GM12864 (cell line): ENCODE data around the gene ACSL3.

Source experiments
- DNase-seq: peaks from one replicate; pipeline ENCODE4 v3.0.0-alpha.2; 2011; ENCODE audit warnings: low read depth
- H3K4me3 ChIP-seq: 2 replicates; pipeline ENCODE4 v1.5.1; 2011; ENCODE audit warnings: mild to moderate bottlenecking, low read depth, low read length, control low read depth
- TF ChIP-seq, protein P1 (sequence below): IDR thresholded peaks from 2 replicates; pipeline ENCODE4 v1.5.1; 2011; ENCODE audit warnings: low read depth, mild to moderate bottlenecking, moderate library complexity, low read length, control low read depth, inconsistent platforms; ENCODE audit errors: missing control alignments

The ACSL3 gene

DNA sequence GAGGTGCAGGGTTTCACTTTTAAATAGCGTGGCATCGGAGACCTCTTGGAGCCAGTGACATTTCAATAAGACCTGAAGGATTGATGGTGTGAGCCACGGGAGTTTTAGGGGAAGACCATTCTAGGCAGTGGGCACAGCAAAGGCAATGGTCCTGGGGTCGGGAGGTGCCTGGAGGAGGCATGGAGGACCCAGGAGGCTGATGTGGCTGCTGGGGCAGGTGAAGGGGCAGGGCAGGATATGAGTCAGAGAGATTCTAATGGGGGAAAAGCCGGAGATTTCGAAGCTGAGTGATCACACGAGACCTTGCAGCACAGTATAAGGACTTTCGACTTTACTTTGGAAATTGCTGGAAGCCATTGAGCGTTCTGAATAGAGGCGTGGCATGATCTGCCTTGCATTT, 111.6 kb downstream of the ACSL3 start:
- TF ChIP-seq, protein P1, sequence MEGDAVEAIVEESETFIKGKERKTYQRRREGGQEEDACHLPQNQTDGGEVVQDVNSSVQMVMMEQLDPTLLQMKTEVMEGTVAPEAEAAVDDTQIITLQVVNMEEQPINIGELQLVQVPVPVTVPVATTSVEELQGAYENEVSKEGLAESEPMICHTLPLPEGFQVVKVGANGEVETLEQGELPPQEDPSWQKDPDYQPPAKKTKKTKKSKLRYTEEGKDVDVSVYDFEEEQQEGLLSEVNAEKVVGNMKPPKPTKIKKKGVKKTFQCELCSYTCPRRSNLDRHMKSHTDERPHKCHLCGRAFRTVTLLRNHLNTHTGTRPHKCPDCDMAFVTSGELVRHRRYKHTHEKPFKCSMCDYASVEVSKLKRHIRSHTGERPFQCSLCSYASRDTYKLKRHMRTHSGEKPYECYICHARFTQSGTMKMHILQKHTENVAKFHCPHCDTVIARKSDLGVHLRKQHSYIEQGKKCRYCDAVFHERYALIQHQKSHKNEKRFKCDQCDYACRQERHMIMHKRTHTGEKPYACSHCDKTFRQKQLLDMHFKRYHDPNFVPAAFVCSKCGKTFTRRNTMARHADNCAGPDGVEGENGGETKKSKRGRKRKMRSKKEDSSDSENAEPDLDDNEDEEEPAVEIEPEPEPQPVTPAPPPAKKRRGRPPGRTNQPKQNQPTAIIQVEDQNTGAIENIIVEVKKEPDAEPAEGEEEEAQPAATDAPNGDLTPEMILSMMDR, result no peak
- no peak overlapping the region for H3K4me3 ChIP-seq
- no peak for DNase-seq

- TF ChIP-seq, protein P1, result no peak
- no peak for DNase-seq
- no peak overlapping the region for H3K4me3 ChIP-seq
Observed at GRCh38 chr2:222973237-222973636, 112.4 kb downstream of the ACSL3 start.

DNA sequence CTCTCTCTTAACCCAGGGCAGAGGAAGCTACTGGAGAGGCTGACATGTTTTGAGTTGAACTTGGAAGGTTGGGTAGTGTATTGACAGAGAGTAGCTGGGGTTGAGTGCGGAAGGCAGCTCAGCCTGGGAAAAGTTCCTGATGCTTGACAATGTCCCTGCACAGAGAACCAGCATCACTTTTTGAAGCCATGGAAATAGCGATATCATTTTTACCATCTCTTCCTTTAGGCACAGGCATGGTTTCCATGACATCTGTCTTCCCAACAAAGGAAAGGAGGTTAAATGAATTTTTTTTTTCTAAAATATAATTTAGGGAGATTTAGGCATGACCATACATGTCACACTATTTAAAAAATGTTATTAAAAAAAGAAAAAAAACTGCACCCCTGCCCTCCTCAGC, 112.9 kb downstream of the ACSL3 start:
- TF ChIP-seq, protein P1, result no peak
- DNase-seq, result no peak
- no peak overlapping the region for H3K4me3 ChIP-seq

GRCh38 chr2:222976521-222977061, 115.8 kb downstream of the ACSL3 start:
- DNase-seq, result no peak
- H3K4me3 ChIP-seq, result no peak overlapping the region

DNA sequence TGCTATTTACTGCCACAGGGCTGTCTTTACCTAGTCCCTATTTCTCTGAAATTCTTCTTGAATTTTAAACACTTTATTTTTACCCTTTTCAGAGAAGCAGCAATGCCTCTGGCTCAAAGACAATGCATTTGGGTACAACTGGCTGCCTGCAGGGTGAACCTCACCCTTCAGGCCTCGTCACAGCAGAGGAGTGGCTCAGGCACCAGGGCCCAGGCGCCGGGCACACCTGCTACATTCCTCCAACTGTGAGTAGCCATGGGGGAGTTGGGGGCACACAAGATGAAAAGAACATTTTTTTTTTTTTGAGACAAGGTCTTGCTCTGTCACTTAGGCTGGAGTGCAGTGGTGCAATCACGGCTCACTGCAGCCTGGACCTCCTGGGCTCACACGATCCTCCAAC, 116.3 kb downstream of the ACSL3 start:
- TF ChIP-seq, protein P1, result no peak
- DNase-seq, result no peak
- H3K4me3 ChIP-seq, result no peak overlapping the region

More at GRCh38 chr2:222976521-222977061, 115.8 kb downstream of the ACSL3 start:
- TF ChIP-seq, protein P1, result no peak

DNA sequence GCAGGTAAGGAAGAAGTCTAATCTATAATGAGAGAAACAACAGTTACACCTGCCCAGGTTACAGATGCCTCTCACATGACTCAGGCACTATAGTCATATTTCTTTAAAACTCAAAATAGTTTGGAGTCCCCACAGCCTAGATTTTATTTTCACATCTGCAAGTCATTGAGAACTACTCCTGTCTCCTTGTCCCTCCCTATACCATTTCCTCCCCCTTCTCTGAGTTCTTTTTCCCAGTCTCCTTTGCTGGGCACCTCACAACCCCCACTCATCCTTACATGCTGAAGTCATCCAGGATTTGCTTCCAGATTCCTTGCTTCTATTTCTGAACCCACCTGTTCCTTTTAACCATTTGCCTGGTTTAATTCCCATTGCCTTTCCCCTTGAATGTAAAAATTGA, 118.0 kb downstream of the ACSL3 start:
- no peak overlapping the region for H3K4me3 ChIP-seq
- DNase-seq, result no peak
- TF ChIP-seq, protein P1, result no peak

DNA sequence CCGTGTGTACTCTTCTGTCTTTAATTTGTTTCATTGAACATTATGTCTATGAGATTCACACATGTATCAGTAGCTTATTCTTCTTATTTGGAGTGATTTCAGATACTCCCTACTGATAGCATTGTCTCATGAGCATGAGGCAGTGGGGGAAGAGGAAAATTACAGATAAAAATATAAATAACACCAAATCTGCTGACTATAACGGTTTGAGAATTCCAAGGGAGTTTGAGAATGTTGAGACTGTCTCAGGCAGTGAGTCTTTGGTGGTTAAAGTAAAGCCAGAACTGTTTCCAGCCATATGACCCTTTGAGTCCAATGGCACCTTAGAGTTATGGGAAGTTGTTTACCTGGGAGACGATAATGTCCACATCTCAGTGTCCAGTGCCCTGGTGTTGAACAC, 118.6 kb downstream of the ACSL3 start:
- DNase-seq, result no peak
- H3K4me3 ChIP-seq, result no peak overlapping the region
- TF ChIP-seq, protein P1, result no peak
